ENCODE data around the gene ABCA13.

DNA sequence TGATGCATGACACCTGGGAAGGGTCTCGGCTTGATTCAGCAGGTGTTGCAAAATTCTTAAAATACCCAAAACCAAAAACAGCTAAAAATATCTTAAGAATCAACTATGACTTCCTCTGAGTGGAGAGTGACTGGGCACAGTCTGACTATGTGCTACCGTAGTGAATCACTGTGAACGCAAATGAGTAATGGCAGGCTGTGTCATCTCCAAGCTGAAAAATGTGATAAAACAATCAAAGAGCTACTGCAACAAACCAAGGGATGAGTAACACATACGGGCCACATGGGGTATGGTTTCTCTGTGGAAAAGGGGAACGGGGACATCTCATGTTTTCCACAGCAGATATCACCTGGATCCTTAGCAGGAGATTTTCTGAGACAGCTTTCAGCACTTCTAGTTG, 127.5 kb downstream of the ABCA13 start:
- TF ChIP-seq, protein P1, sequence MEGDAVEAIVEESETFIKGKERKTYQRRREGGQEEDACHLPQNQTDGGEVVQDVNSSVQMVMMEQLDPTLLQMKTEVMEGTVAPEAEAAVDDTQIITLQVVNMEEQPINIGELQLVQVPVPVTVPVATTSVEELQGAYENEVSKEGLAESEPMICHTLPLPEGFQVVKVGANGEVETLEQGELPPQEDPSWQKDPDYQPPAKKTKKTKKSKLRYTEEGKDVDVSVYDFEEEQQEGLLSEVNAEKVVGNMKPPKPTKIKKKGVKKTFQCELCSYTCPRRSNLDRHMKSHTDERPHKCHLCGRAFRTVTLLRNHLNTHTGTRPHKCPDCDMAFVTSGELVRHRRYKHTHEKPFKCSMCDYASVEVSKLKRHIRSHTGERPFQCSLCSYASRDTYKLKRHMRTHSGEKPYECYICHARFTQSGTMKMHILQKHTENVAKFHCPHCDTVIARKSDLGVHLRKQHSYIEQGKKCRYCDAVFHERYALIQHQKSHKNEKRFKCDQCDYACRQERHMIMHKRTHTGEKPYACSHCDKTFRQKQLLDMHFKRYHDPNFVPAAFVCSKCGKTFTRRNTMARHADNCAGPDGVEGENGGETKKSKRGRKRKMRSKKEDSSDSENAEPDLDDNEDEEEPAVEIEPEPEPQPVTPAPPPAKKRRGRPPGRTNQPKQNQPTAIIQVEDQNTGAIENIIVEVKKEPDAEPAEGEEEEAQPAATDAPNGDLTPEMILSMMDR (conservative IDR thresholded peaks at IDR 0.05; ENCODE audit: low read length): no peak
- no peak for TF ChIP-seq EZH2phosphoT487 (IDR thresholded peaks at IDR 0.05; ENCODE audit: borderline replicate concordance)

Data from Loucy (cell line).